ENCODE data around the gene CR1.
"Not testable (repeated sequence)": the region's sequence is repeated elsewhere in the genome, so short reads cannot be mapped to it uniquely, and the experiment has no call there.

The CR1 gene

DNA sequence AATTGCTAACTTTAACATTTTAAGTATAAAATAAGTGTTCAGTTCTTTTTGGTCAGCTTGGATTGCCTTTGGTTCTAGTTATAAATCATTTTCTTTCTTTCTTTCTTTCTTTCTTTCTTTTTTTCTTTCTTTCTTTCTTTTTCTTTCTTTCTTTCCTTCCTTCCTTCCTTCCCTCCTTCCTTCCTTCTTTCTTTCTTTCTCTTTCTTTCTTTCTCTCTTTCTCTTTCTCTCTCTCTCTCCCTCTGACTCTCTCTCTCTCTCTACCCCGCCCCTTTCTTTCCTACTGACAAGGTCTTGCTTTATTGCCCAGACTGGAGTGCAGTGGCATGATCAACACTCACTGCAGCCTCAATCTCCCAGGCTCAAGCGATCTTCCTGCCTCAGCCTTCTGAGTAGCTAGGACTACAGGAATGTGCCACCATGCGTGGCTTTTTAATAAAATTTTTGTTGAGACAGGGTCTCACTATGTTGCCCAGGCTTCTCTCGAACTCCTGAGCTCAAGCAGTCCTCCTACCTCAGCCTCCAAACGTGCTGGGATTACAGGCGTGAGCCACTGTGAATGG, 187.0 kb downstream of the CR1 start:
- DNase-seq, result not testable (repeated sequence)

DNA sequence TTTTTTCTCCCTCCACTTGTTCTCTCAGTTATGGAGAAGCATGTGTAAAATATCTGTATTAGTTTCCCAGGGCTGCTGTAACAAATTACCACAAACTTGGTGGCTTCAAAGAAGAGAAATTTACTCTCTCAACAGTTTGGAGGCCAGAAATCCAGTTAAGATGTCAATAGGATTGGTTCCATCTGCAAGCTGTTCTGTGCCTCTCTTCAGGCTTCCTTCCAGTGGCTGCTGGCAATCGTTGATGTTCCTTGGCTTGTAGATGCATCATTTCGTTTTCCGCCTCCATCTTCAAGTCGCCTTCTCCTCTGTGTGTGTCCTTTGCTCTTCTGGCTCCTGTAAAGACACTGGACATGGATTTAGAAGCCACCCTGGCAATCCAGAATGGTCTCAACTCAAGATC, 194.6 kb downstream of the CR1 start:
- not testable (repeated sequence) for DNase-seq

DNA sequence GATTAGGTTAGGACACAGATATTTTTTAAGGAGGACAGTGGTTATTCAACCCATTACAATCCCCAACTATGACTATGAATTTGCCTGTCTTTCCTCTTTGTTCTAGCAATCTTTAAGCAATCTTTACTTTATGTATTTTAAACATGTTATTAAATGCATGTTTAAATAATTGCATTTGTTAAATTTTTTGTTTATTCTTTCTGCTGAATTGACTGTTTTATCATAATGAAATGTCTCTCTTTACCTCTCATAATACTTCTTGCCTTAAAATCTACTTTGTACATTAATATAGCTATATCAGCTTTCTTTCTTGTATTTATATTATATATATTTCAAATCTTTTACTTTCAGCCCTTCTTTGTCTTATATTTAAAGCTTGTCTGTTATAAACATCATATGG, 195.1 kb downstream of the CR1 start:
- no peak for DNase-seq

All from activated CD4-positive, alpha-beta T cell treated with anti-CD3 and anti-CD28 coated beads for 48 hours (primary cell).